ENCODE measurements around the gene OPCML. TPM values are rescaled to one million over a fixed set of nuclear protein-coding genes. Genes with fewer than 3 reads are reported as not detected.

The OPCML gene
- total RNA-seq, 1 experiment from 2014 or later, result 0.13 TPM

DNA sequence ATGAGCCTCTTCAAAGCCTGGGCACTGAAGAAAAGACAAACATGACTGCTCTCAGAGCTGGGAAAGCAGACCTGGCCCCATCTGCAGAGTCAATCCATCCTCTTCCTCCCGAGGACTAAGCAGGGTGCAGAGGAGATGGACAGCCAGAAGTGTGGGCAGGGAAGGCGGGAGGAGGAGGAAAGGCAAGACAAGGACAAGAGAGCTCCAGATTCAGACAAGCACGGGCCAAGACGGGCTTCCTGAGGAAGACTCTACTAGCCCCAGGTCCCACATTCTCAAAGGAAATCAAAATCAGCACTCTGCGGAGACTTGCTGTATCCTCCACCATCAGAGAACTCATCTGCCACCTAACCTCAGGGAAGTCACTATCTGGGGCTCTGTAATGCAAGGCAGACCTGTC is 28.5 kb downstream of the OPCML start:
- DNase-seq (ENCODE audit: low spot score), result no peak
- BruUV-seq (replicated peaks), result no TSS peak
- Histone ChIP-seq H3K27ac (ENCODE audit: low read depth, low read length, poor library complexity, severe bottlenecking) (no peak overlapping the region), H3K27me3 (replicated peaks; ENCODE audit: insufficient read depth, low read depth, low read length, poor library complexity) (no peaks in the 10 kb centered on the region), H3K4me1 (ENCODE audit: insufficient read depth, low read length, poor library complexity, severe bottlenecking) (no peaks in the 10 kb centered on the region), H3K36me3 (ENCODE audit: insufficient read depth, low read length, poor library complexity, severe bottlenecking) (no peaks in the 10 kb centered on the region), H3K4me3 (ENCODE audit: low read depth, low read length, poor library complexity, severe bottlenecking) (no peak overlapping the region), H3K9me3 (ENCODE audit: low read depth, low read length, poor library complexity, severe bottlenecking) (peaks cover 11% of the 10 kb centered on the region)
- TF ChIP-seq CTCF (conservative IDR thresholded peaks at IDR 0.05; ENCODE audit: low read depth, low read length), result no peak
- no peak for TF ChIP-seq EZH2 (IDR thresholded peaks at IDR 0.05; ENCODE audit: borderline replicate concordance, low read depth, low read length, poor library complexity, severe bottlenecking)
- ChIA-PET POLR2A (ENCODE audit: low non-redundant PET) (no interaction called here), CTCF (no interaction called here)
- intact Hi-C loops (cut with micrococcal nuclease; ENCODE audit: unreplicated experiment), result no loop called here

- Histone ChIP-seq H3K36me3 (ENCODE audit: insufficient read depth, low read length, poor library complexity, severe bottlenecking) (no peaks in the 10 kb centered on the region), H3K9me3 (ENCODE audit: low read depth, low read length, poor library complexity, severe bottlenecking) (peaks cover 11% of the 10 kb centered on the region), H3K27me3 (replicated peaks; ENCODE audit: insufficient read depth, low read depth, low read length, poor library complexity) (no peaks in the 10 kb centered on the region), H3K4me1 (ENCODE audit: insufficient read depth, low read length, poor library complexity, severe bottlenecking) (no peaks in the 10 kb centered on the region), H3K27ac (ENCODE audit: low read depth, low read length, poor library complexity, severe bottlenecking) (no peak overlapping the region), H3K4me3 (ENCODE audit: low read depth, low read length, poor library complexity, severe bottlenecking) (no peak overlapping the region)
- no peak for TF ChIP-seq CTCF (conservative IDR thresholded peaks at IDR 0.05; ENCODE audit: low read depth, low read length)
- TF ChIP-seq EZH2 (IDR thresholded peaks at IDR 0.05; ENCODE audit: borderline replicate concordance, low read depth, low read length, poor library complexity, severe bottlenecking), result no peak
- intact Hi-C loops (cut with micrococcal nuclease; ENCODE audit: unreplicated experiment), result no loop called here
- no TSS peak for BruUV-seq (replicated peaks)
- CTCF ChIA-PET, result no interaction called here
- no peak for DNase-seq (ENCODE audit: low spot score)
- POLR2A ChIA-PET (ENCODE audit: low non-redundant PET), result no interaction called here
These were observed 29.1 kb downstream of the OPCML start for GRCh38 chr11:133503236-133503635.

GRCh38 chr11:133501643-133502539 is 30.4 kb downstream of the OPCML start:
- no peak for DNase-seq (ENCODE audit: low spot score)
- H3K27me3 ChIP-seq (replicated peaks; ENCODE audit: insufficient read depth, low read depth, low read length, poor library complexity), result no peaks in the 10 kb centered on the region
- TF ChIP-seq CTCF (conservative IDR thresholded peaks at IDR 0.05; ENCODE audit: low read depth, low read length), result no peak
- no peak for TF ChIP-seq EZH2 (IDR thresholded peaks at IDR 0.05; ENCODE audit: borderline replicate concordance, low read depth, low read length, poor library complexity, severe bottlenecking)
- CTCF ChIA-PET, result no interaction called here
- POLR2A ChIA-PET (ENCODE audit: low non-redundant PET), result no interaction called here
- peaks cover 15% of the 10 kb centered on the region for H3K9me3 ChIP-seq (ENCODE audit: low read depth, low read length, poor library complexity, severe bottlenecking)
- intact Hi-C loops (cut with micrococcal nuclease; ENCODE audit: unreplicated experiment), result no loop called here
- no TSS peak for BruUV-seq (replicated peaks)
- no peak overlapping the region for H3K4me3 ChIP-seq (ENCODE audit: low read depth, low read length, poor library complexity, severe bottlenecking)
- no peaks in the 10 kb centered on the region for H3K4me1 ChIP-seq (ENCODE audit: insufficient read depth, low read length, poor library complexity, severe bottlenecking)
- H3K36me3 ChIP-seq (ENCODE audit: insufficient read depth, low read length, poor library complexity, severe bottlenecking), result no peaks in the 10 kb centered on the region
- no peak overlapping the region for H3K27ac ChIP-seq (ENCODE audit: low read depth, low read length, poor library complexity, severe bottlenecking)

All from A673 (cell line).